Transverse colon (tissue), 4 donors: ENCODE data around the gene STK40.

Source experiments
- EP300 ChIP-seq: sonication (generic); formaldehyde crosslinking; IDR thresholded peaks from one replicate; pipeline ENCODE4 v1.6.1; 2017; ENCODE audit warnings: antibody characterized with exemption, low read depth
- POLR2A ChIP-seq: fragments of 450-650 bp; IDR thresholded peaks from one replicate; pipeline ENCODE4 v1.6.1; 2016; ENCODE audit warnings: antibody characterized with exemption, mild to moderate bottlenecking, moderate library complexity
- POLR2AphosphoS5 ChIP-seq, 3 donors: sonication (generic); formaldehyde crosslinking; IDR thresholded peaks; one replicate each; pipeline ENCODE4 v1.6.1; 2016; ENCODE audit warnings: antibody characterized with exemption in 3 of 3
- TF ChIP-seq, protein P1 (sequence below), 5 experiments: fragments of 200-600 bp in 3 of 5; fragments of 450-650 bp in 2 of 5; sonication (generic) in 3 of 5; IDR thresholded peaks; 1 replicate in 2 of 5; 2 replicates in 3 of 5; pipeline ENCODE4 v1.5.1; 2016 to 2017; ENCODE audit warnings: antibody characterized with exemption in 5 of 5, inconsistent platforms in 3 of 5, mild to moderate bottlenecking in 2 of 5, moderate library complexity in 1 of 5

DNA sequence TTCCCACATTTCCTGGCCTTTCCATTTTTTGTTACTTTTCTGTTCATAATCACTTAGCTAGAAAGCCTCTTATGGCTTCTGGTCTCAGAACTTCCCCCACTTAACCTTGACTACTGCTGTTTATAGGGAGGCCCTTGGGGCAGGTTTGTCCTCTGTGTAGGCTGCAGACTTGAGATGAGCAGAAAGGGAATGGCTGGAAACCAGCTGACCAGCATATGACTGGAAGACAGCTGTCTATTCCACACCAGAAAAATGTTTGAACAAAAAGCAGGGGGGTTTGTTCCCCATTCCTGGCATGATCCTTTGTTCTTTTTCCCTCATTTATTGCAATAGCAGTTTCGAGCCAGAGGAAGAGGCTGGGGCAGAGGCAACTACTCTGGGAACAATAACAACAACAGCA, 84.5 kb downstream of the STK40 start:
- TF ChIP-seq, protein P1, sequence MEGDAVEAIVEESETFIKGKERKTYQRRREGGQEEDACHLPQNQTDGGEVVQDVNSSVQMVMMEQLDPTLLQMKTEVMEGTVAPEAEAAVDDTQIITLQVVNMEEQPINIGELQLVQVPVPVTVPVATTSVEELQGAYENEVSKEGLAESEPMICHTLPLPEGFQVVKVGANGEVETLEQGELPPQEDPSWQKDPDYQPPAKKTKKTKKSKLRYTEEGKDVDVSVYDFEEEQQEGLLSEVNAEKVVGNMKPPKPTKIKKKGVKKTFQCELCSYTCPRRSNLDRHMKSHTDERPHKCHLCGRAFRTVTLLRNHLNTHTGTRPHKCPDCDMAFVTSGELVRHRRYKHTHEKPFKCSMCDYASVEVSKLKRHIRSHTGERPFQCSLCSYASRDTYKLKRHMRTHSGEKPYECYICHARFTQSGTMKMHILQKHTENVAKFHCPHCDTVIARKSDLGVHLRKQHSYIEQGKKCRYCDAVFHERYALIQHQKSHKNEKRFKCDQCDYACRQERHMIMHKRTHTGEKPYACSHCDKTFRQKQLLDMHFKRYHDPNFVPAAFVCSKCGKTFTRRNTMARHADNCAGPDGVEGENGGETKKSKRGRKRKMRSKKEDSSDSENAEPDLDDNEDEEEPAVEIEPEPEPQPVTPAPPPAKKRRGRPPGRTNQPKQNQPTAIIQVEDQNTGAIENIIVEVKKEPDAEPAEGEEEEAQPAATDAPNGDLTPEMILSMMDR (IDR thresholded peaks at IDR 0.05): no peak
- TF ChIP-seq POLR2A (no peak), POLR2AphosphoS5 (IDR thresholded peaks at IDR 0.05) (no peak), EP300 (no peak)
